ENCODE measurements around the gene SNF8.

DNA sequence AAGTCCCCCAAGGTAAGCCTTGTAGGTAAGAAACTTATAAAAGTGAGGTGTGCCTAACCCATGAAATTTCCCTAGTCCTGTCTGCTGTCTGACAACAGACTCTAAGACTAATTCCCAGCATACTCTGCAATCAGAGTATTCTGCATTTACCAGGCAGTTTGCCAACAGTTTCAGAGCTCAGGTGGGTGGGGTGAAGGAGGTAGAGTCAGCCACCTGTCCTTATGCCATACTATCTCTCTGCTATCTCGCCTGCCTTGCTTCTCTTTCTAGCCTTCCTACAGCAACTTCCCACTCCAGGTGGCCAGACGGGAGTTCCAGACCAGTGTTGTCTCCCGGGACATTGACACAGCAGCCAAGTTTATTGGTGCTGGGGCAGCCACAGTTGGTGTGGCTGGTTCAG, 49.8 kb downstream of the SNF8 start:
- no peak for TF ChIP-seq POLR2A (IDR thresholded peaks at IDR 0.05)
- no peak for TF ChIP-seq POLR2AphosphoS5 (IDR thresholded peaks at IDR 0.05)

All from upper lobe of left lung (tissue), 4 donors.